Kidney (tissue), 14 donors: Measurements from ENCODE around the gene AK9. TPM values are rescaled to one million over a fixed set of nuclear protein-coding genes. Genes with fewer than 3 reads are reported as not detected.

Source experiments
- DNase-seq, 5 donors: peaks; one replicate each; pipeline ENCODE4 v3.0.0-alpha.2; 2013 to 2020
- FAIRE-seq: peaks from 2 replicates; lab custom pipeline; 2012; peaks lifted over from hg19 to GRCh38; lab: Jason Lieb, UNC
- H3K27ac ChIP-seq, 2 donors: one replicate each; pipeline ENCODE4 v1.7.0; 2013; ENCODE audit warnings: low read depth in 2 of 2, low read length in 2 of 2, inconsistent platforms in 1 of 2
- H3K27me3 ChIP-seq: one replicate; pipeline ENCODE4 v1.7.1; 2013; ENCODE audit warnings: low read length, inconsistent platforms; ENCODE audit not compliant: control insufficient read depth, insufficient read depth
- H3K36me3 ChIP-seq, 3 donors: one replicate each; pipeline versions ENCODE4 v1.7.0 to v1.7.1; 2013; ENCODE audit warnings: low read length in 3 of 3, control low read depth in 1 of 3, inconsistent platforms in 1 of 3; ENCODE audit not compliant: insufficient read depth in 3 of 3, control insufficient read depth in 2 of 3
- H3K4me1 ChIP-seq, 3 donors: one replicate each; pipeline versions ENCODE4 v1.7.0 to v1.7.1; 2013; ENCODE audit warnings: low read length in 3 of 3, inconsistent platforms in 1 of 3, low read depth in 1 of 3; ENCODE audit not compliant: control insufficient read depth in 2 of 3, insufficient read depth in 2 of 3
- H3K4me3 ChIP-seq, 3 donors: one replicate each; pipeline versions ENCODE4 v1.7.0 to v1.8.1; 2013; ENCODE audit warnings: low read length in 3 of 3, control low read depth in 1 of 3, inconsistent platforms in 1 of 3
- H3K9ac ChIP-seq, 3 donors: one replicate each; pipeline versions ENCODE4 v1.7.0 to v1.7.1; 2013; ENCODE audit warnings: low read length in 3 of 3, control low read depth in 1 of 3, inconsistent platforms in 1 of 3
- H3K9me3 ChIP-seq, 3 donors: one replicate each; pipeline versions ENCODE4 v1.7.0 to v1.7.1; 2013; ENCODE audit warnings: low read length in 3 of 3, control low read depth in 1 of 3, inconsistent platforms in 1 of 3; ENCODE audit not compliant: control insufficient read depth in 2 of 3, insufficient read depth in 1 of 3
- intact Hi-C: fragments of 100-400 bp; cut with DNase I; formaldehyde crosslinking; loops from one replicate; pipeline ENCODE4 v1.11.1; 2022
- polyA plus RNA-seq: library from polyadenylated mRNA; stranded (reverse); fragments of 350-450 nt; fragmentation: Illumina TruSeq; extraction: RNeasy Lipid Tissue Mini Kit (QIAGEN cat#74804); gene quantifications from one replicate; pipeline ENCODE4 v1.2.3, GENCODE V29; 2014; ENCODE audit warnings: low read depth, low replicate concordance; ENCODE audit not compliant: insufficient read depth
- total RNA-seq: library from RNA; stranded (reverse); fragmentation: NEBNext Ultra II Directional; extraction: Animal tissue kit (Norgen Biotek cat#: 25700); gene quantifications from one replicate; pipeline ENCODE4 v1.2.1, GENCODE V29; 2021
- TF ChIP-seq, protein P1 (sequence below): IDR thresholded peaks from 3 replicates; pipeline ENCODE4 v1.5.1; 2012; ENCODE audit warnings: mild to moderate bottlenecking, moderate library complexity, borderline replicate concordance; ENCODE audit not compliant: insufficient read depth; ENCODE audit errors: extremely low read depth
- donor health status: control.
- donor health status: control.
- donor health status: control.
- donor health status: control.
- donor health status: control.
- donor health status: DM: yes; HTN: yes; CAD: no.
- donor health status: Normal renal cell carcinoma (clear cell type).

The AK9 gene
- total and polyA plus RNA-seq, 2 donors from 2014 or later, result 4.6 to 10.9 TPM

DNA sequence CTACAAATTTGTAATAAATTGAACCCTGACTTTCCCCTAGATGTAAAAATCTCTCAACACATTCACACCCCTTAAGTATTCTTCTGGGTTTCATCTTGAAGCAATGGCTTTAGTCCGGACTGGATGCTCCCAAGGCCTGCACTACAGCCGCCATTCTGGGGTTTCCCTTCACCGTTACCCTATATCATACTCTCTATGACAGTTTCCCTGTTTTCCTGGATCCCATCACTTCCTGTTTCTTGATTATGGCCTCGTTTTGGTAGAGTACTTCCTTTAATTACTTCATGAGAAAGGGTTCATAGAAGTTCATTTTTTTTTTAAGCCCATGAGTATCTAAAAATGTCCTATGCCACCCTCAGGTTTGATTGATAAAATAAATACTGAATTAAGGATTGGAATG, 11.8 kb upstream of the AK9 start:
- no peaks in the 10 kb centered on the region for H3K27me3 ChIP-seq
- TF ChIP-seq, protein P1, sequence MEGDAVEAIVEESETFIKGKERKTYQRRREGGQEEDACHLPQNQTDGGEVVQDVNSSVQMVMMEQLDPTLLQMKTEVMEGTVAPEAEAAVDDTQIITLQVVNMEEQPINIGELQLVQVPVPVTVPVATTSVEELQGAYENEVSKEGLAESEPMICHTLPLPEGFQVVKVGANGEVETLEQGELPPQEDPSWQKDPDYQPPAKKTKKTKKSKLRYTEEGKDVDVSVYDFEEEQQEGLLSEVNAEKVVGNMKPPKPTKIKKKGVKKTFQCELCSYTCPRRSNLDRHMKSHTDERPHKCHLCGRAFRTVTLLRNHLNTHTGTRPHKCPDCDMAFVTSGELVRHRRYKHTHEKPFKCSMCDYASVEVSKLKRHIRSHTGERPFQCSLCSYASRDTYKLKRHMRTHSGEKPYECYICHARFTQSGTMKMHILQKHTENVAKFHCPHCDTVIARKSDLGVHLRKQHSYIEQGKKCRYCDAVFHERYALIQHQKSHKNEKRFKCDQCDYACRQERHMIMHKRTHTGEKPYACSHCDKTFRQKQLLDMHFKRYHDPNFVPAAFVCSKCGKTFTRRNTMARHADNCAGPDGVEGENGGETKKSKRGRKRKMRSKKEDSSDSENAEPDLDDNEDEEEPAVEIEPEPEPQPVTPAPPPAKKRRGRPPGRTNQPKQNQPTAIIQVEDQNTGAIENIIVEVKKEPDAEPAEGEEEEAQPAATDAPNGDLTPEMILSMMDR, result no peak
- DNase-seq (no peak), FAIRE-seq (no peak)
- H3K4me1 ChIP-seq, result no peaks in the 10 kb centered on the region
- no peaks in the 10 kb centered on the region for H3K36me3 ChIP-seq
- no peaks in the 10 kb centered on the region for H3K9me3 ChIP-seq
- H3K4me3 ChIP-seq, result no peak overlapping the region
- intact Hi-C loops, result loop anchor here (10.0 kb wide), 1 partner anchor 332 kb away; no protein-coding TSS in a partner anchor
- no peak overlapping the region for H3K9ac ChIP-seq
- H3K27ac ChIP-seq, result no peak overlapping the region

DNA sequence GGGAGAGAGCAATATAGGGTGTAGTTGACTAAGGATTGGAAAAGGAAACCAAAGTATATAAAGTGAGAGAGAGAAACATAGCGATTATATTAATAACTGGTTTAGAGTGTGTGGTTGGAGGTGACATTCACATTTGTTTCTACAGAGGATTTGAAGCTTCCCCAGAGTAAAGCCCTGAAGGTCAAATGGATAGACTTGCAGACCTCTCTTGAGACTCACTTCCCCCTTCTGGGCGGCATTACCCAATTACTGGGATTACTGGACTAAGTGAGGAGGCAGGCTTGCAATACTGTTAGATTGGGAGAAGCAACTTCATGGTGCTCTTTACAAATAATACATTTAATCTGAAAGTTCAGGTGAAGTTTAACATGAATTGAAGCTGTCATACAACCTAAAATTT, 10.8 kb upstream of the AK9 start:
- no peaks in the 10 kb centered on the region for H3K4me1 ChIP-seq
- H3K36me3 ChIP-seq, result no peaks in the 10 kb centered on the region
- FAIRE-seq (no peak), DNase-seq (no peak)
- H3K4me3 ChIP-seq, result no peak overlapping the region
- intact Hi-C loops, result loop anchor here (10.0 kb wide), 1 partner anchor 333 kb away; no protein-coding TSS in a partner anchor
- no peaks in the 10 kb centered on the region for H3K27me3 ChIP-seq
- H3K9ac ChIP-seq, result no peak overlapping the region
- H3K9me3 ChIP-seq, result no peaks in the 10 kb centered on the region
- TF ChIP-seq, protein P1, result no peak
- H3K27ac ChIP-seq, result no peak overlapping the region

DNA sequence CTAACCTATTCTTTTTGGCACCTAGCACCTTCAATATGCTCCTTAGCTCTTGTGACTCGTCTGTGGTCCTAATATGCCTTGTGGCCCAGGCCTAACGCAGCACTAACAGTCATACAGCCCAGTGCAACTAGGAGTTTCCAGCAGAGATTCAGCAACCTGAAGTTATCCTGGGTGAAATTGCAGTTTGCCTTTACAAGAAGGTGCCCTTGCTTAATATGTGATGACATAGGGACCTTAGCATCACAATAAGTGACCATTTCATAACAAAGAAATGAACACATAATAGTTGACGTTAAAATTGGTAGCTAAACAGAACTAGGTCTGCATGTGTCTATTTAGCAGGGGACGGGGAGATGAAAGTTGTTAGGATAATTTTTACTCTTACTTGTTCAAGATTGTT, 10.2 kb upstream of the AK9 start:
- Histone ChIP-seq H3K9me3 (no peaks in the 10 kb centered on the region), H3K9ac (no peak overlapping the region), H3K27me3 (no peaks in the 10 kb centered on the region), H3K4me3 (no peak overlapping the region), H3K4me1 (no peaks in the 10 kb centered on the region), H3K36me3 (no peaks in the 10 kb centered on the region), H3K27ac (no peak overlapping the region)
- DNase-seq, result no peak
- TF ChIP-seq, protein P1, result no peak
- intact Hi-C loops, result loop anchor here (10.0 kb wide), 1 partner anchor 334 kb away; no protein-coding TSS in a partner anchor
- no peak for FAIRE-seq

- no peak for FAIRE-seq
- intact Hi-C loops, result no loop called here
- no peak for DNase-seq
- Histone ChIP-seq H3K9me3 (no peaks in the 10 kb centered on the region), H3K4me1 (peaks cover 0 to 6% (median 0%) of the 10 kb centered on the region in 3 donors), H3K9ac (no peak overlapping the region), H3K27ac (no peak overlapping the region), H3K27me3 (no peaks in the 10 kb centered on the region), H3K4me3 (no peak overlapping the region), H3K36me3 (no peaks in the 10 kb centered on the region)
- TF ChIP-seq, protein P1, result no peak
Observed at GRCh38 chr6:109696355-109696754, 5.4 kb upstream of the AK9 start.
